SH-SY5Y (cell line): ENCODE measurements around the gene ANGPT4.

Experiments used
- GATA2 ChIP-seq: IDR thresholded peaks from 2 replicates; pipeline ENCODE4 v1.6.1; 2011; ENCODE audit warnings: mild to moderate bottlenecking, low read depth, low read length
- GATA3 ChIP-seq: IDR thresholded peaks from 2 replicates; pipeline ENCODE4 v1.6.1; 2011; ENCODE audit warnings: low read depth, mild to moderate bottlenecking, low read length, moderate library complexity

Gene ANGPT4

DNA sequence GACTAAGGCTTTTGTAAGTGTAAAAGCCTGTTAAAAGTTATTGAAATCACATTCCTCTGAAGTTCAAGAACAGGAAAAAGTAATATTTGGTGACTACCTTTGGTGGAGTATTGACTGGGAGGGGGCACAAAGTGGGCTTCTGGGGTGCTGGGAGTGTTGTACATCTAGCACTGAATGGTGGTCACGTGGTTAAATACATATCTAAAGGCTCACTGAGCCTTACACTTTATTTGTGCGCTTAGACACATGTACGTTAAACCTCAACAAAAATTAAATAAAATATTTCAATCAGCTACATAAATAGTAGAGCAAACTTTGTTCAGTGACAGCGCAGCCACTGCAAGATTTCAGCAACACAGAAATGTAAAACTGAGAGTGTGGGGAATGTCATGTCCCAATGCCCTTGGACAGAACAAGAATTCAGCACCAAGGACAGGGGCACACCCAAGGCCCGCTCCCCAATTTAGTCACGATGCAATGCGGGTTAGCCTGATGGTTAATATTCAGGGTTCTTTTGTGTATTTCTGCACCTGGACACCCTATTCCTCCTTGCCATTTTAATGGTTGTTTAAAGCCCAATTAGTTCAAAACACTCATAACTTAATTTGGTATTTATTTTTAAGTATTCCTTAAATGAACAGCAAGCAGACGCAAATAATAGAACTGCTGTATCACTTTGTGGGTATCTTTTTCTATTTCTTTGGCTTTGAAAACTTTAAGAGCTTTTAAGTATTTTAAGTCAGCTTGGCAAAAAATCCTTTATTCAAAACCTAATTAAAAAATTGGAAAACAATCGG, 37.4 kb downstream of the ANGPT4 start:
- TF ChIP-seq GATA2 (no peak), GATA3 (no peak)

- TF ChIP-seq GATA3 (no peak), GATA2 (no peak)
Observed at GRCh38 chr20:877814-878213, 38.3 kb downstream of the ANGPT4 start.

DNA sequence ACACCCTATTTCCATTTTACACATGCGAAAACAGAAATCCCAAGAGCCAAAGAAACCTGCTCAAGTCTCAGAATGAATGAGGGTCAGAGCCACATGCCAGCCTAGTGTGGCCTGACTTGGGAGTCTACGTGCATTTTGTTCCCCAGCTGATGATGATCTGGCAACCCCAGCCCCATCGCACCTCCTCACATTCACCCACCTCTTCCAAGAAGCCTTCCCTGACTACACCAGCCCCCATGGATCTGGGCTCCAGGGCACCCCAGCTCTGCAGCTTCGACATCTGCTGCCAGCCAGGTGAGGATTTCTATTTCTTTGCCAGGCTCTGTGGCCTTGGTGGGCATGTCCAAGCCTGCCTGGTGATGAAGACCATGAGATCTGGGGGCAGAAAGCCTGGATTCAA, 41.0 kb downstream of the ANGPT4 start:
- TF ChIP-seq GATA3 (no peak), GATA2 (no peak)

- TF ChIP-seq GATA3, result no peak
- TF ChIP-seq GATA2, result no peak
Observed at GRCh38 chr20:873875-874607, 42.1 kb downstream of the ANGPT4 start.

DNA sequence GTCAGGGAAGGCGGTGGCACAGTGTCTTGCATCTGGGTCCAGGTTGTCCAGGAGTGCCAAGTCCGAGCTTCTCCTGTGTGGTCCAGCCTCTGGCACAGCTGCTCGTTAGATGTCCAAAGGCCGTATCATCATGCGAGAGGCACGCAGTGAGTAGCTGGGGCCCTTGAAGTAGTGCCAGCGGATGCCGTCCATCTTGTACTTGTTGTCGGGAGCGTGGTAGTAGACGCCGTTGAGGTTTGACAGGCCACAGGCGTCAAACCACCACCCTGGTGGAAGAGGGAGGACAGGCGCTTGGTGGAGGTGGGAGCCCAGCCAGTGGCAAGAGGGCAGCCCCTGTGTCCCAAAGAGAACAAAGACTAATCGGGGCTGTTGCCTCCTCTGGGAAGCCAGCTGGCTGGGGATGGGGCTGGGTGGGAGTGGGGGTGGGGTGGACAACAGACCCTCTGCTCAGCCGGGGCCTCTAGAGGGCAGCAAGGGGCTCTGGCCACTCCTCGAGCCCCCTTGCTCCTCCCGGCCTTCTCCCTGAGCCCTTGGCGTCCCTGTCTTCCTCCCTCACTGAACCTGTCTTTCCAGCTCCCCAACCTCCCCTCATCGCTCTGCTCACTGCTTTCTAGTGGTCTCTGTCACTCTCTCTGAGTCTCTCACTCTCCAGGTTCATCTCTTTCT, 43.1 kb downstream of the ANGPT4 start:
- TF ChIP-seq GATA2 (no peak), GATA3 (no peak)

DNA sequence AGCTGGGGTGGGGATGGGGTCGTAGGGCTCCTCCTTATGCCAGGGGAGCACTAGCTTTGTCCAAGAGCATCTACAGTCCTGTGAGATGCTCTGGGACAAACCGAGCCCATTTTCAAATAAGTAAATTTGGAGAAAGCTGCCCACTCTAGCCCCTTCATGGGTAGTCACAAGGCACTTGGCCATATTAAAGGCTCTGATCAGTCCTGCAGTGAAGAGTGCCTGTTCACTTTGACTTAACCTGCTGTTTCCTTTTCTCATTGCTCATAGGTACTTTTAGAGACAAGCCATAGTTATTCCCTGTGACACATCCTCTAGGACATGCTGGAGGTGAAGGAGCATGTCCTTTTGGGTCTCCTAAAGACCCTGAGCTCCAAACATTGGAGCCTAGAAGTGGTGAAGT, 44.2 kb downstream of the ANGPT4 start:
- no peak for TF ChIP-seq GATA3
- no peak for TF ChIP-seq GATA2

- no peak for TF ChIP-seq GATA3
- no peak for TF ChIP-seq GATA2
Observed at GRCh38 chr20:871436-871835, 44.7 kb downstream of the ANGPT4 start.

DNA sequence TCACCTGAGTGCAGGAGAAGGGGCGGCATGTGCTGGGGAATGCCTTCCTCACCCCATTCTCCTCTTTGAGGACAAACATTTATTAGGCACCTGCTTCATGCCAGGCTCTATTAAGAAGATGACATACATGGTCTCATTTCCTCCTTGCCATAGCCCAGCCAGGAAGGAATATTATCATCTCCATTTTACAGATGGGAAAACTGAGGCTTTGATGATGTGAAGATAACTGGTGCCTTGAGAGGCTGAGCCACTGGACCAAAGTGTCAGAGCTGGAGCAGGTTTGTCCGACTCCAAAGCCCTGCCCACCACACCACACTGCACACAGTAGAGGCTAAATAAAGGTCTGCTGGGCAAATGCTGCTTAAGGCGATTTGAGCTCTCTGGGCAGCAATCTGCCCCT, 45.4 kb downstream of the ANGPT4 start:
- TF ChIP-seq GATA3 (no peak), GATA2 (no peak)

DNA sequence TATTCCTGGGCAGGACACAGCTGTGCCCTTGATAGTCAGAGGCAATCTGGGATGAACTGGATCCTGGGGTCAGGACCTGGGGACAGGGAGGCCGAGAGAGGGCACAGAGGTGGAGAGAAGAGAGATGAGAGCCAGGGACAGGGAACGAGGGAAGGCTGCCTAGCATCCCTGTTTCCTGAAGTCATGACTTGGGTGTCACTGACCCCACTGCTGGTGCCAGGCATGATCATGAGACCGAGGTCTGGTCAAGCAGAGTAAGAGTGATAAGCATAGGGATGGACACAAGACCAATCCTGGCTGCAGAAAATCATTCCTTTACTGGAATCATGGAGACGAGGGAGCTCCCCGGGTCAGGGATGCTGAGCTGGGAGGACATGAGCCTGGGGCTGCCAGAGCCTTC, 46.5 kb downstream of the ANGPT4 start:
- TF ChIP-seq GATA3, result no peak
- no peak for TF ChIP-seq GATA2

DNA sequence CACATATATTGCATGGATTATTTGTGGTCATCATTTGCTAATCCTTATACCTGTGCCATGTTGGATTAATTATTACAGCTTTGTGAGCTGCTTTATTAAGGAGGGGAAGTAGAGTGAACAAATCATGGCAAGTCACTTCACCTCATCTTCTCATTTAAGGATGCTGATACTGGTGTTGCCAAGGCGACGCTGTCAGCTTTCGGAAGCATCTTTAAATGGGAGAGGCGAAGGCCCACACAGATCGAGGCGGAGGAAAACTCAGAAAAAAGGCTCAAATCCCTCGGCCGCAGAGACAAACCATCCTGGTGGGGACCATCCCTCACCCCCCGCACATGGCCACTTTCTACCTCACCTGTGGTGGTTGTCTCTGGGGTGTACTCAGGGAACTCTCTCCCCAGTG, 47.9 kb downstream of the ANGPT4 start:
- TF ChIP-seq GATA2 (no peak), GATA3 (no peak)

DNA sequence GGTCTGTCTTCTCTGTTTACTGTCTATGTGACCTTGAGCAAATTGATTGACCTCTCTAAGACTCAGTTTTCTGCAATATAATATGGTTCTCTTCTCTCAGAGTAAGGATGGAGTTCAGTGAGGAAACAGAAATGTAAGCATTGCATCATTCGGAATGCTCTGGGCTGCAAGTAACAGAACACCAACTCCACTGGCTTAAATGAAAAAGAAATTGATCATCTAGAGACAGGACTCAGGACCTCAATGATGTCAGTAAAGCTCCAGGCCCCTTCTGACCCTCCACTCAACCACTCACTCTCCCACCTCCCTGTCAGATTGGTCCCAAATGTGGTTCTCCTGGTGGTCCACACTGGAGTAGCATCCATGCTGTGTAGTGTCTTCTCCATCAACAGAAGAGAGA, 50.7 kb downstream of the ANGPT4 start:
- TF ChIP-seq GATA2 (no peak), GATA3 (no peak)

DNA sequence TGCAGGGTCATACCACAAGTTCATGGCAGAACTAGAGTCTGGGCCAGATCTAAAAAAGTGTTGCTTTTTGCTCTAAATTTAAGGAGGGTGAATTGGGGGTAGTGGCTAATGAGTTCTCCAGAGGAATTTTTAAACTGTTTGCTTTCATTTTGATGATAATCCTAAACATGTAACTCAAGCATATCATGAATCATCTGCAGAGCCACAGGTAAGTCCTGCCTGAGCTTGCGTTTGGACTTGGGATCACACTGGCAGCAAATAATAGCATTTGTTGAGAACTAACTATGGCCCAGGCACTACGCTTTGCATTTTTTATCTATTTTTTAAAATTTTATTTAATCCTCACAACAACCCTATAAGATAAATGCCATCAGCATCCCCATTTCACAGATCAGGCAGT, 55.2 kb downstream of the ANGPT4 start:
- TF ChIP-seq GATA3 (no peak), GATA2 (no peak)

DNA sequence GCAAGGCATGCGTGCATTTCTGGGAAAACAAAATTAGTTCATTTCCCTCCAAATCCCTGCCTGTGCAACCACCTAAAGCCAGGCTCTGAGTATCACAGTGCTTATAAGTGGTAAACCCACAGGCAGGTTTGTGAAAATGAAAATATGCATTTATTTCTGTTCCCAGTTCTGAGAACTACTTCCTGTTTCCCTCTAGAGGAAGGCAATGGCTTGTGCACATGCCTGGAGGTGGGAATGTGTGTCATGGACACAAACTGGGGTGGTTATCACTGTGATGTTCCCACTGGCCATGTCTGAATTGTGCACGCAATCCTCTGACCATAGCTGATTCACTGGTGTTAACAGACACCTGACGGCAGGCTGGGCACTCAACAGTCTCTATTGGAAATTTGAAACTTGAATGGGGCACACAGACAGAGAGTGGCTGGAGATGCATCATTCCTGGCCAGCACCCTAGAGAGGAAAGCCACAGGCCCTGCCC, 56.3 kb downstream of the ANGPT4 start:
- TF ChIP-seq GATA2 (no peak), GATA3 (no peak)

DNA sequence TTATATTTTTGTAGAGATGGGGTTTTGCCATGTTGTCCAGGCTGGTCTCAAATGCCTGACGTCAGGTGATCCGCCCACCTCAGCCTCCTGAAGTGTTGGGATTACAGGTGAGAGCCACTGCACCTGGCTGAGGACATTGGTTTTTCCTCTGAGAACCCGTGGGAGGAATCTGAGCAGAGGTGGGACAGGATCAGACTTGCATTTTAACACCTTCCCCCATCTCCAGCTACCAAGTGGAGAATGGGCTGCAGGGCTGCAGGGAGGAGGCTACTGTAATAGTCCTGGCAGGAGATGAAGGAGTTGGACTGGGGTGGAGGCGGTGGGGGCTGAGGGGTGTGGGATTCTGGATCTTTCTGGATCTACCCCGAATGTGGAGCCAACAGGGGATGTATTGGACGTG, 58.1 kb downstream of the ANGPT4 start:
- no peak for TF ChIP-seq GATA3
- TF ChIP-seq GATA2, result no peak
